Ascending aorta (tissue), 2 donors: ENCODE measurements around the gene PTPRN2. TPM values are rescaled to one million over a fixed set of nuclear protein-coding genes. Genes with fewer than 3 reads are reported as not detected.

ENCODE experiments used
- DNase-seq, 2 donors: peaks; one replicate each; pipeline ENCODE4 v3.0.0-alpha.2; 2019; ENCODE audit warnings: low spot score in 2 of 2
- H3K27ac ChIP-seq, 2 donors: fragments of 200-600 bp; sonication (generic); one replicate each; pipeline ENCODE4 v1.5.1; 2016 to 2017; ENCODE audit warnings: mild to moderate bottlenecking in 1 of 2
- H3K27me3 ChIP-seq: fragments of 200-600 bp; sonication (generic); one replicate; pipeline ENCODE4 v1.5.1; 2017
- H3K36me3 ChIP-seq, 2 donors: fragments of 200-600 bp; sonication (generic); one replicate each; pipeline ENCODE4 v1.5.1; 2016
- H3K4me1 ChIP-seq, 2 donors: fragments of 200-600 bp; sonication (generic); one replicate each; pipeline ENCODE4 v1.5.1; 2016 to 2017; ENCODE audit warnings: mild to moderate bottlenecking in 1 of 2
- H3K4me3 ChIP-seq, 2 donors: fragments of 200-600 bp; sonication (generic); one replicate each; pipeline ENCODE4 v1.5.1; 2016 to 2017; ENCODE audit warnings: mild to moderate bottlenecking in 1 of 2
- H3K9me3 ChIP-seq, 2 donors: fragments of 200-600 bp; sonication (generic); one replicate each; pipeline ENCODE4 v1.5.1; 2016
- CTCF ChIP-seq, 3 experiments: fragments of 200-600 bp in 2 of 3; fragments of 450-650 bp in 1 of 3; sonication (generic) in 2 of 3; IDR thresholded peaks; one replicate each; pipeline ENCODE4 v1.5.1; 2016 to 2019; ENCODE audit warnings: antibody characterized with exemption in 3 of 3, mild to moderate bottlenecking in 1 of 3, moderate library complexity in 1 of 3
- intact Hi-C: fragments of 100-400 bp; cut with DNase I; formaldehyde crosslinking; loops from one replicate; pipeline ENCODE4 v1.15.1; 2023
- total RNA-seq: library from RNA; depleted of rRNA; stranded (reverse); fragments of >200 nt; gene quantifications from one replicate; pipeline ENCODE4 v1.1.0, GENCODE V29; 2016

Gene PTPRN2
- total RNA-seq, 1 donor from 2014 or later, result 7.3 TPM

GRCh38 chr7:158283016-158283974 is 304.3 kb downstream of the PTPRN2 start:
- no peak overlapping the region for H3K4me3 ChIP-seq
- no peak overlapping the region for H3K27ac ChIP-seq
- intact Hi-C loops, result no loop called here
- no peak for DNase-seq
- H3K4me1 ChIP-seq, result no peaks in the 10 kb centered on the region
- H3K27me3 ChIP-seq, result no peaks in the 10 kb centered on the region
- H3K36me3 ChIP-seq, result no peaks in the 10 kb centered on the region
- TF ChIP-seq CTCF (IDR thresholded peaks at IDR 0.05), result no peak
- peaks cover 0 to 10% of the 10 kb centered on the region in 2 donors for H3K9me3 ChIP-seq

GRCh38 chr7:158282461-158283001 is 305.1 kb downstream of the PTPRN2 start:
- H3K4me1 ChIP-seq, result no peaks in the 10 kb centered on the region
- no peaks in the 10 kb centered on the region for H3K36me3 ChIP-seq
- H3K27ac ChIP-seq, result no peak overlapping the region
- H3K4me3 ChIP-seq, result no peak overlapping the region
- no peaks in the 10 kb centered on the region for H3K27me3 ChIP-seq
- no peak for TF ChIP-seq CTCF (IDR thresholded peaks at IDR 0.05)
- peaks cover 0 to 10% of the 10 kb centered on the region in 2 donors for H3K9me3 ChIP-seq
- intact Hi-C loops, result no loop called here
- DNase-seq, result no peak

- TF ChIP-seq CTCF (IDR thresholded peaks at IDR 0.05), result no peak
- Histone ChIP-seq H3K27ac (no peak overlapping the region), H3K36me3 (no peaks in the 10 kb centered on the region), H3K27me3 (no peaks in the 10 kb centered on the region), H3K4me3 (no peak overlapping the region), H3K9me3 (peaks cover 0 to 3% of the 10 kb centered on the region in 2 donors), H3K4me1 (no peaks in the 10 kb centered on the region)
- intact Hi-C loops, result no loop called here
- peak in 1 of 2 donors; percentile 25 for DNase-seq
Observed at GRCh38 chr7:158281441-158281840, 306.2 kb downstream of the PTPRN2 start.

- H3K27ac ChIP-seq, result no peak overlapping the region
- DNase-seq, result peak in 1 of 2 donors; percentile 45
- no peaks in the 10 kb centered on the region for H3K36me3 ChIP-seq
Observed at GRCh38 chr7:158280448-158281144, 307.0 kb downstream of the PTPRN2 start.

More at GRCh38 chr7:158280448-158281144, 307.0 kb downstream of the PTPRN2 start:
- intact Hi-C loops, result no loop called here
- no peak overlapping the region for H3K4me3 ChIP-seq
- H3K27me3 ChIP-seq, result no peaks in the 10 kb centered on the region
- no peaks in the 10 kb centered on the region for H3K9me3 ChIP-seq
- no peak for TF ChIP-seq CTCF (IDR thresholded peaks at IDR 0.05)
- no peaks in the 10 kb centered on the region for H3K4me1 ChIP-seq
